Subcutaneous adipose tissue (tissue), 4 donors: ENCODE results near the gene CERS6. TPM values are rescaled to one million over a fixed set of nuclear protein-coding genes. Genes with fewer than 3 reads are reported as not detected.

Experiments
- CTCF ChIP-seq: fragments of 450-650 bp; IDR thresholded peaks from one replicate; pipeline ENCODE4 v1.5.1; 2016; ENCODE audit warnings: low read depth, mild to moderate bottlenecking, control low read depth, antibody characterized with exemption, moderate library complexity
- total RNA-seq, 4 donors: library from RNA; depleted of rRNA; stranded (reverse); fragments of >200 nt; gene quantifications; one replicate each; pipeline ENCODE4 v1.1.0, GENCODE V29; 2016

CERS6 gene
- total RNA-seq, 4 donors from 2014 or later = 51.7 to 77.1 (median 59.3) TPM

GRCh38 chr2:168710754-168711467 is 254.8 kb downstream of the CERS6 start:
- TF ChIP-seq CTCF = no peak

GRCh38 chr2:168712053-168712452 is 256.0 kb downstream of the CERS6 start:
- TF ChIP-seq CTCF = no peak

- TF ChIP-seq CTCF = no peak
These were observed 257.3 kb downstream of the CERS6 start for GRCh38 chr2:168713325-168713724.

GRCh38 chr2:168715849-168716248 is 259.8 kb downstream of the CERS6 start:
- no peak for TF ChIP-seq CTCF

- no peak for TF ChIP-seq CTCF
These were observed 260.8 kb downstream of the CERS6 start for GRCh38 chr2:168716839-168717238.

GRCh38 chr2:168717790-168718502 is 261.9 kb downstream of the CERS6 start:
- TF ChIP-seq CTCF = no peak

- TF ChIP-seq CTCF = no peak
These were observed 262.6 kb downstream of the CERS6 start for GRCh38 chr2:168718622-168719021.
